ENCODE data around the gene DENND2A. TPM values are rescaled to one million over a fixed set of nuclear protein-coding genes. Genes with fewer than 3 reads are reported as not detected.
"Not testable (repeated sequence)": the region's sequence is repeated elsewhere in the genome, so short reads cannot be mapped to it uniquely, and the experiment has no call there.

Gene DENND2A
- total and polyA plus RNA-seq, 7 donors, result 2.7 to 8.7 (median 3.8) TPM

DNA sequence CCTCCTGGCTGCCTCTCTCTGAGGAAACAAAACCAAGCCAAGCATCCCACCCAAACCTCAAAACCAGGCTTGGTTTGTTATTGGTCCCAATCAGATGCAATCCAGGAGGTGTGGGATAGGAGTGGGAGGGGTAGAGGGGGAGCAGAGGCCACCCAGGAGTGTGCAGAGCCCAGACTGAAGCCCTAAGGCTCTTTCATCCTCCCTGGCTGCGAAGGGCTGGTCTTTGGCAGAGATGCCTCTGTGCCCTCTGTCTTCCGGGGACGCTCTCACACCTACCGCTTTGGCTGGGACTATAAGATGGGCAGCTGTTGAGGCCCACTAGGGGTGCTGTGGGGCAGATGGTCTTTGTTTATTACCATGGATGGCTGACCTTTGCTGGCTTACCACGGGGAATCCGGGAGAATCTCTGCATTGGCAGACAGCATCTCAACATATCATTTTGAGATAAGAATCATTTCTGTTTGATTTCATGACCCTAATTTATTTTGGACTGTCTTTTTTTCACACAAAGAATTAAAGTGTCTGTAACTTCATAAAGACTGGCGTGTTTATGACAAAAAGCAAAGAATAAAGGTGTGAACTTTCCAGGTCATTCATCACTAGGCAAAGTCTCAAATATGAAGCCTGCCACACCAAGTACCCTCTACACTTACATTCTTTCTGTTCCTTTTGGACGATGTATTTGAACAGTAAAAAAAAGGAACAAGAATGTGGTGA is 6.5 kb upstream of the DENND2A start:
- Histone ChIP-seq H3K36me3 (ENCODE audit: insufficient read depth in 1 of 2, low read depth in 1 of 2) (no peaks in the 10 kb centered on the region), H3K27me3 (ENCODE audit: insufficient read depth in 3 of 3, low read length in 2 of 3) (peaks cover 0 to 13% (median 3%) of the 10 kb centered on the region in 3 donors), H3K4me3 (no peak overlapping the region), H3K4me1 (no peaks in the 10 kb centered on the region), H3K9me3 (no peaks in the 10 kb centered on the region), H3K27ac (no peak overlapping the region)
- 21 to 25% (median 24%) methylated on average over 8 of the region's 8 CpGs for WGBS, 3 donors
- TF ChIP-seq, protein P1, sequence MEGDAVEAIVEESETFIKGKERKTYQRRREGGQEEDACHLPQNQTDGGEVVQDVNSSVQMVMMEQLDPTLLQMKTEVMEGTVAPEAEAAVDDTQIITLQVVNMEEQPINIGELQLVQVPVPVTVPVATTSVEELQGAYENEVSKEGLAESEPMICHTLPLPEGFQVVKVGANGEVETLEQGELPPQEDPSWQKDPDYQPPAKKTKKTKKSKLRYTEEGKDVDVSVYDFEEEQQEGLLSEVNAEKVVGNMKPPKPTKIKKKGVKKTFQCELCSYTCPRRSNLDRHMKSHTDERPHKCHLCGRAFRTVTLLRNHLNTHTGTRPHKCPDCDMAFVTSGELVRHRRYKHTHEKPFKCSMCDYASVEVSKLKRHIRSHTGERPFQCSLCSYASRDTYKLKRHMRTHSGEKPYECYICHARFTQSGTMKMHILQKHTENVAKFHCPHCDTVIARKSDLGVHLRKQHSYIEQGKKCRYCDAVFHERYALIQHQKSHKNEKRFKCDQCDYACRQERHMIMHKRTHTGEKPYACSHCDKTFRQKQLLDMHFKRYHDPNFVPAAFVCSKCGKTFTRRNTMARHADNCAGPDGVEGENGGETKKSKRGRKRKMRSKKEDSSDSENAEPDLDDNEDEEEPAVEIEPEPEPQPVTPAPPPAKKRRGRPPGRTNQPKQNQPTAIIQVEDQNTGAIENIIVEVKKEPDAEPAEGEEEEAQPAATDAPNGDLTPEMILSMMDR (IDR thresholded peaks at IDR 0.05), result peak; percentile 38
- ATAC-seq (peak in 3 of 4 donors; percentile 56 to 67 (median 65)), DNase-seq (peak in 1 of 2 donors; percentile 44)
- intact Hi-C loops (cut with DNase I), result no loop called here

DNA sequence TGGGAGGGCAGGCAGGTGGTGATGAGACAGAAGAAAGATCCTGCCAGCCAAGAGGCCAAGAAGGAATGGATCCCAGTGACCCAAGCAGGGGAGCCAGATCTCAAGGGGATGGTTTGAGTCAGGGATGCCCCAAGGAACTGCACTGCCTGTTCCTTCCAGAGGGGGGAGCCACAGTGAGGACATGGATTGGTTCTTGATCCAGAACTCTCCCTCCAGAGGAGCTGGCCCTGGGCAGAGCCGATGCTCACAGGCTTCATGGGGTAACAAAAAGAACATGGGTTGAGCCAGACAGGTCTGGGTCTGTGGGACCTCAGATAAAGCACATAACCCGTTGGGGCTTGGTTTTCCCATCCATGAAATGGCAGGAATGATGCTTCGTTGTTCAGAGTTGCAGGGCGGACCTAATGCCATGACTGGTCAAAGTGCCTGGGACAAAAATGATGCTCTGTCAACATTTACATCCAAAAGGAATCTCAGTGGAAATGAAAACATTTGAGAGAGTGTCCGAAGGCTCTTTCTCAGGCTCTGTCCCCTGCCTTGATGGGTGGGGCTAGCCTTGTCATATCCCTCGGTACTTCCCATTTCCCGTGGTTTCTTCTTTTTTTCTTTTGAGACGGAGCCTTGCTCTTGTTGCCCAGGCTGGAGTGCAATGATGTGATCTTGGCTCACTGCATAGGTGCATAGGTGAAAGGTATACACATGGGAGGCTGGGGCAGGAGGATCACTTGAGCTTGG is 4.7 kb upstream of the DENND2A start:
- H3K4me1 ChIP-seq, result no peaks in the 10 kb centered on the region
- ATAC-seq (no peak), DNase-seq (no peak)
- intact Hi-C loops (cut with DNase I), result no loop called here
- peaks cover 0 to 25% (median 12%) of the 10 kb centered on the region in 3 donors for H3K27me3 ChIP-seq (ENCODE audit: insufficient read depth in 3 of 3, low read length in 2 of 3)
- no peaks in the 10 kb centered on the region for H3K9me3 ChIP-seq
- TF ChIP-seq, protein P1 (IDR thresholded peaks at IDR 0.05), result no peak
- H3K36me3 ChIP-seq (ENCODE audit: insufficient read depth in 1 of 2, low read depth in 1 of 2), result no peaks in the 10 kb centered on the region
- no peak overlapping the region for H3K4me3 ChIP-seq
- no peak overlapping the region for H3K27ac ChIP-seq
- WGBS, 3 donors, result 78 to 86% (median 81%) methylated on average over 8 of the region's 8 CpGs

DNA sequence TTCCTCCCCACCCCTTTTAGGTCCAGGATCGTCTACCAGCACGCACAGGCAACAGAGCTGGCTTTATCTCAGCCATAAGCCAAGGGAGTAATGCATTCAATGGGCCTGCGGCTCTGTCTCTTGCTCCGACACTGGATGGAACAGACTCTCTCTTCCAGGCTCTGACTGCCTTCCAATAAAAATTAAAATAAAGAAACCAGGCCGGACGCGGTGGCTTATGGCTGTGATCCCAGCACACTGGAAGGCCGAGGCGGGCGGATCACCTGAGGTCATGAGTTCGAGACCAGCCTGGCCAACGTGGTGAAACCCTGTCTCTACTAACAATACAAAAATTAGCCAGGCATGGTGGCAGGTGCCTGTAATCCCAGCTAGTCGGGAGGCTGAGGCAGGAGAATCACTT is 4.1 kb upstream of the DENND2A start:
- 82 to 90% (median 84%) methylated on average over 13 of the region's 13 CpGs for WGBS, 3 donors
- H3K9me3 ChIP-seq; H3K4me1 ChIP-seq; ATAC-seq; H3K27ac ChIP-seq; H3K36me3 ChIP-seq (ENCODE audit: insufficient read depth in 1 of 2, low read depth in 1 of 2); intact Hi-C loops (cut with DNase I); H3K4me3 ChIP-seq; DNase-seq: not testable (repeated sequence)
- H3K27me3 ChIP-seq (ENCODE audit: insufficient read depth in 3 of 3, low read length in 2 of 3), result peaks cover 0 to 30% (median 15%) of the 10 kb centered on the region in 3 donors

DNA sequence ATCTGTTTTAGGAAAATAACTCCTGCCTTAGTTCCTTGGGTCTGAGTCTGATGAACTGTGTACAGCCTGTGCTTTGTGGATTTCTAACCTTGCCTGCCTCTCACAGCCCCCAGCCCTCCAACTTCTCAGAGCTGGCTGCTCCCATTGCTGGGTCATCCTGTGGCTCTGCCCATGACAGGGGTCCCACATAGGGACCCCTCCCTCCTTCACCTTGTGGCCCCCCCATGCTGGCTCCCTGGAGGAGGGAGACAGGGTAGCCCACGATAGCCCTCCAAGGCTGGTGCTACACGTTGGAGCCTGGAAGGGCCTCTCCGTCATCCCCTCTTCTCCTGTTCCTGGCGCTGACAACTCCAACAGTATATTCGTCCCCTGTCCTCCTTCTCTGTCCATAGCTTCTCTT is 2.8 kb upstream of the DENND2A start:
- intact Hi-C loops (cut with DNase I), result no loop called here
- Histone ChIP-seq H3K27ac (no peak overlapping the region), H3K9me3 (no peaks in the 10 kb centered on the region), H3K4me1 (no peaks in the 10 kb centered on the region), H3K36me3 (ENCODE audit: insufficient read depth in 1 of 2, low read depth in 1 of 2) (no peaks in the 10 kb centered on the region), H3K27me3 (ENCODE audit: insufficient read depth in 3 of 3, low read length in 2 of 3) (peaks cover 0 to 39% (median 18%) of the 10 kb centered on the region in 3 donors), H3K4me3 (no peak overlapping the region)
- TF ChIP-seq, protein P1 (IDR thresholded peaks at IDR 0.05), result no peak
- WGBS, 3 donors, result 90 to 93% (median 91%) methylated on average over 5 of the region's 5 CpGs
- no peak for DNase-seq
- no peak for ATAC-seq

DNA sequence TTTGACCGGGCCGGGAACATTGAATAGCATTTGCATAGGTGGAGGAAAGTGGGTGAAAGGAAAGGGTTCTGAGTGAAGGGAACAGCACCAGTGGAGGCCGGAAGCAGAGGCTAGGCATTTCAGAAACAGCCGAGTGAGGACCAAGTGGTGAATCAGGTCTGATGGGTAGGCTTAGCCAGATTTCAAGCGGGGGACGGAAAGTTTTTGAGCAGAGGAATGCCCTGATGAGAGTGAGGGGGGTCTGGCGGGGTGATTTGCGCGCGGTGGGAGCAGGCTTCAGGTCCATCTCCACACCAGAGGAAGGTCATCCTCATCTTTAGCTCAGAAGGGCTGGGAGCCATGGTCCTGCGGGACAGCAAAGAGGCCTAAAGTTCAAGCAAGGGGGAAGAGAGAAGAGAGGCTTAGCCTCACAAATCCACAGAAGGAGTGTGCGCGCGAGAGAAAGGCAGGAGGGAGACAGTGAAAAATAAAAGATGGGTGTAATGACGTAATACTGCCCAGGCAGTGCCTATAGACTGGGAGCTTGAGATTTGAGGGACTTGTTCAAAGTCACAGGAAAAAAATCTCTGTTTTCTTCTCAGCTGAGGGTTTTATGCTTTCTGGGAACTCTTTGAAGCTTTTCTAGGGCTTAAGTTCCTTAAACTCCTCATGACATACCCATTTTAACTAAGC is 1.0 kb upstream of the DENND2A start:
- WGBS, 3 donors, result 46 to 59% (median 58%) methylated on average over 15 of the region's 15 CpGs
- Histone ChIP-seq H3K27me3 (ENCODE audit: insufficient read depth in 3 of 3, low read length in 2 of 3) (peaks cover 0 to 48% (median 21%) of the 10 kb centered on the region in 3 donors), H3K36me3 (ENCODE audit: insufficient read depth in 1 of 2, low read depth in 1 of 2) (no peaks in the 10 kb centered on the region), H3K4me1 (no peaks in the 10 kb centered on the region), H3K27ac (peak overlapping the region; percentile 46), H3K9me3 (no peaks in the 10 kb centered on the region), H3K4me3 (peak overlapping the region; percentile 68)
- DNase-seq (peak in 1 of 2 donors; percentile 49), ATAC-seq (peak in 2 of 4 donors; percentile 3 to 6)
- TF ChIP-seq, protein P1 (IDR thresholded peaks at IDR 0.05), result no peak
- intact Hi-C loops (cut with DNase I), result no loop called here
